GM23248 (cell line): ENCODE measurements around the gene EXOC6. TPM values are rescaled to one million over a fixed set of nuclear protein-coding genes. Genes with fewer than 3 reads are reported as not detected.
A peak's percentile ranks its signal among the peaks of the same experiment; 100 is the strongest.

Experiments
- DNase-seq: peaks from one replicate; pipeline ENCODE4 v3.0.0-alpha.2; 2015
- H2AFZ ChIP-seq: fragments of 200-600 bp; sonication (generic); 2 replicates; pipeline ENCODE4 v1.6.1; 2016; ENCODE audit warnings: antibody characterized with exemption
- H3F3A ChIP-seq: fragments of 200-600 bp; sonication (generic); 2 replicates; pipeline ENCODE4 v1.6.1; 2016; ENCODE audit warnings: mild to moderate bottlenecking, antibody characterized with exemption, mixed run types; ENCODE audit not compliant: insufficient read depth
- H3K27ac ChIP-seq: fragments of 200-600 bp; sonication (generic); 2 replicates; pipeline ENCODE4 v1.5.1; 2016; ENCODE audit warnings: mild to moderate bottlenecking
- H3K27me3 ChIP-seq: fragments of 200-600 bp; sonication (generic); replicated peaks from 2 replicates; pipeline ENCODE4 v1.6.1; 2016; ENCODE audit warnings: mild to moderate bottlenecking; ENCODE audit not compliant: insufficient read depth
- H3K36me3 ChIP-seq: fragments of 200-600 bp; sonication (generic); 2 replicates; pipeline ENCODE4 v1.6.1; 2016; ENCODE audit warnings: low read depth, mild to moderate bottlenecking
- H3K4me1 ChIP-seq: fragments of 200-600 bp; sonication (generic); 2 replicates; pipeline ENCODE4 v1.6.1; 2016; ENCODE audit warnings: mild to moderate bottlenecking; ENCODE audit not compliant: insufficient read depth
- H3K4me2 ChIP-seq: fragments of 200-600 bp; sonication (generic); one replicate; pipeline ENCODE4 v1.6.1; 2016; ENCODE audit warnings: mild to moderate bottlenecking; ENCODE audit not compliant: unreplicated experiment
- H3K4me3 ChIP-seq: fragments of 200-600 bp; sonication (generic); 2 replicates; pipeline ENCODE4 v1.5.1; 2016; ENCODE audit warnings: mild to moderate bottlenecking
- H3K79me2 ChIP-seq: fragments of 200-600 bp; sonication (generic); 2 replicates; pipeline ENCODE4 v1.6.1; 2016; ENCODE audit warnings: mild to moderate bottlenecking; ENCODE audit not compliant: insufficient read depth
- H3K9ac ChIP-seq: fragments of 200-600 bp; sonication (generic); 2 replicates; pipeline ENCODE4 v1.6.1; 2016; ENCODE audit warnings: mild to moderate bottlenecking
- H3K9me2 ChIP-seq: fragments of 200-600 bp; sonication (generic); 2 replicates; pipeline ENCODE4 v1.6.1; 2016; ENCODE audit warnings: mixed run types, mild to moderate bottlenecking, moderate library complexity; ENCODE audit not compliant: insufficient read depth
- H3K9me3 ChIP-seq: fragments of 200-600 bp; sonication (generic); one replicate; pipeline ENCODE4 v1.6.1; 2017; ENCODE audit warnings: low read depth
- H4K20me1 ChIP-seq: fragments of 200-600 bp; sonication (generic); 2 replicates; pipeline ENCODE4 v1.6.0; 2016; ENCODE audit not compliant: insufficient read depth
- EZH2 ChIP-seq: fragments of 200-600 bp; sonication (generic); IDR thresholded peaks from 2 replicates; pipeline ENCODE4 v1.6.1; 2018; ENCODE audit warnings: antibody characterized with exemption, mild to moderate bottlenecking; ENCODE audit not compliant: insufficient read depth, poor library complexity, severe bottlenecking
- EZH2phosphoT487 ChIP-seq: fragments of 200-600 bp; sonication (generic); IDR thresholded peaks from 2 replicates; pipeline ENCODE4 v1.6.1; 2018; ENCODE audit warnings: antibody characterized with exemption, moderate library complexity, mild to moderate bottlenecking, low read depth; ENCODE audit not compliant: insufficient read depth
- WGBS, 2 experiments: methylation state at CpG; one replicate each; pipeline ENCODE4 v1.1.6; 2015 to 2017; ENCODE audit warnings: low lambda C conversion rate in 2 of 2, low coverage in 1 of 2; ENCODE audit errors: missing lambda C conversion rate in 2 of 2; 5-methylcytosine and 5-hydroxymethylcytosine counted together
- in situ Hi-C: fragments of 300-500 bp; cut with MboI; formaldehyde crosslinking; loops from 2 replicates; pipeline ENCODE4 v1.15.0; 2020
- polyA plus RNA-seq: library from polyadenylated mRNA; unstranded; fragments of >200 nt; fragmentation: Nextera tagmentation; extraction: Ambion mirVana; gene quantifications from 2 replicates; pipeline ENCODE4 v1.2.1, GENCODE V29; 2016
- total RNA-seq: library from RNA; depleted of rRNA; stranded (reverse); fragments of >200 nt; shearing (Covaris generic); gene quantifications from 2 replicates; pipeline ENCODE4 v1.2.3, GENCODE V29; 2014

The EXOC6 gene
- total and polyA plus RNA-seq, 2 experiments from 2014 or later: 2.0 to 3.4 TPM

GRCh38 chr10:92997620-92998019, 149.3 kb downstream of the EXOC6 start:
- Histone ChIP-seq H3K9me2 (no peaks in the 10 kb centered on the region), H3K36me3 (no peaks in the 10 kb centered on the region), H3K4me3 (no peak overlapping the region), H3K27ac (no peak overlapping the region), H3K27me3 (no peaks in the 10 kb centered on the region), H3K9me3 (peaks cover 4% of the 10 kb centered on the region), H3F3A (peaks cover 15% of the 10 kb centered on the region; the same call in 1 of the 2 replicates), H4K20me1 (no peaks in the 10 kb centered on the region), H3K9ac (no peak overlapping the region), H3K4me2 (no peak overlapping the region), H2AFZ (no peak overlapping the region), H3K4me1 (peaks cover 5% of the 10 kb centered on the region; the same call in 1 of the 2 replicates), H3K79me2 (no peaks in the 10 kb centered on the region)
- TF ChIP-seq EZH2phosphoT487 (no peak), EZH2 (no peak)
- in situ Hi-C loops: no loop called here
- DNase-seq: peak; percentile 21

GRCh38 chr10:92999191-92999590, 150.9 kb downstream of the EXOC6 start:
- H3K9ac ChIP-seq: no peak overlapping the region
- in situ Hi-C loops: no loop called here
- no peak overlapping the region for H2AFZ ChIP-seq
- no peak for DNase-seq
- H3K27me3 ChIP-seq: no peaks in the 10 kb centered on the region
- no peaks in the 10 kb centered on the region for H3K9me2 ChIP-seq
- H3K4me1 ChIP-seq: peaks cover 5% of the 10 kb centered on the region; the same call in 1 of the 2 replicates
- peaks cover 15% of the 10 kb centered on the region; the same call in 1 of the 2 replicates for H3F3A ChIP-seq
- TF ChIP-seq EZH2phosphoT487 (no peak), EZH2 (no peak)
- no peak overlapping the region for H3K4me3 ChIP-seq
- peaks cover 4% of the 10 kb centered on the region for H3K9me3 ChIP-seq
- WGBS, 2 experiments: 76 to 86% methylated on average over 2 of the region's 2 CpGs
- H3K27ac ChIP-seq: no peak overlapping the region
- no peaks in the 10 kb centered on the region for H4K20me1 ChIP-seq
- H3K36me3 ChIP-seq: no peaks in the 10 kb centered on the region
- H3K4me2 ChIP-seq: no peak overlapping the region
- H3K79me2 ChIP-seq: no peaks in the 10 kb centered on the region

- WGBS, 2 experiments: 0 to 4% methylated on average over 3 of the region's 3 CpGs
- Histone ChIP-seq H3K9ac (no peak overlapping the region), H4K20me1 (no peaks in the 10 kb centered on the region), H3K9me2 (no peaks in the 10 kb centered on the region), H3F3A (no peaks in the 10 kb centered on the region), H3K36me3 (no peaks in the 10 kb centered on the region), H3K27me3 (no peaks in the 10 kb centered on the region), H2AFZ (no peak overlapping the region), H3K4me2 (no peak overlapping the region), H3K27ac (no peak overlapping the region), H3K4me3 (no peak overlapping the region), H3K79me2 (no peaks in the 10 kb centered on the region), H3K9me3 (no peaks in the 10 kb centered on the region), H3K4me1 (no peaks in the 10 kb centered on the region)
- in situ Hi-C loops: no loop called here
- no peak for TF ChIP-seq EZH2
- TF ChIP-seq EZH2phosphoT487: no peak
- DNase-seq: peak; percentile 75
Observed at GRCh38 chr10:93006435-93007039, 158.2 kb downstream of the EXOC6 start.

GRCh38 chr10:93015722-93016121, 167.4 kb downstream of the EXOC6 start:
- TF ChIP-seq EZH2 (no peak), EZH2phosphoT487 (no peak)
- no peak for DNase-seq
- no peaks in the 10 kb centered on the region for H4K20me1 ChIP-seq
- H3K4me1 ChIP-seq: no peaks in the 10 kb centered on the region
- H3K9me3 ChIP-seq: no peaks in the 10 kb centered on the region
- H3K79me2 ChIP-seq: no peaks in the 10 kb centered on the region
- H3K27ac ChIP-seq: no peak overlapping the region
- H3K36me3 ChIP-seq: no peaks in the 10 kb centered on the region
- no peaks in the 10 kb centered on the region for H3K9me2 ChIP-seq
- WGBS, 2 experiments: 91 to 95% methylated on average over 3 of the region's 3 CpGs
- no peak overlapping the region for H3K4me3 ChIP-seq
- in situ Hi-C loops: no loop called here
- no peaks in the 10 kb centered on the region for H3F3A ChIP-seq
- no peak overlapping the region for H3K4me2 ChIP-seq
- no peak overlapping the region for H3K9ac ChIP-seq
- H2AFZ ChIP-seq: no peak overlapping the region
- no peaks in the 10 kb centered on the region for H3K27me3 ChIP-seq

- Histone ChIP-seq H4K20me1 (no peaks in the 10 kb centered on the region), H3K27ac (no peak overlapping the region), H3K36me3 (no peaks in the 10 kb centered on the region), H3K4me3 (no peak overlapping the region), H3K4me2 (no peak overlapping the region), H3F3A (no peaks in the 10 kb centered on the region), H3K9me3 (no peaks in the 10 kb centered on the region), H3K9ac (no peak overlapping the region), H3K79me2 (no peaks in the 10 kb centered on the region), H3K4me1 (no peaks in the 10 kb centered on the region), H3K9me2 (no peaks in the 10 kb centered on the region), H3K27me3 (no peaks in the 10 kb centered on the region), H2AFZ (no peak overlapping the region)
- TF ChIP-seq EZH2phosphoT487 (no peak), EZH2 (no peak)
- in situ Hi-C loops: no loop called here
- WGBS, 2 experiments: 61% methylated on average over 4 of the region's 4 CpGs
- no peak for DNase-seq
Observed at GRCh38 chr10:93023013-93023650, 174.8 kb downstream of the EXOC6 start.
